ENCODE data around the gene ZGPAT. TPM values are rescaled to one million over a fixed set of nuclear protein-coding genes. Genes with fewer than 3 reads are reported as not detected.

The ZGPAT gene
- total RNA-seq, 1 experiment from 2014 or later = 48.4 TPM

DNA sequence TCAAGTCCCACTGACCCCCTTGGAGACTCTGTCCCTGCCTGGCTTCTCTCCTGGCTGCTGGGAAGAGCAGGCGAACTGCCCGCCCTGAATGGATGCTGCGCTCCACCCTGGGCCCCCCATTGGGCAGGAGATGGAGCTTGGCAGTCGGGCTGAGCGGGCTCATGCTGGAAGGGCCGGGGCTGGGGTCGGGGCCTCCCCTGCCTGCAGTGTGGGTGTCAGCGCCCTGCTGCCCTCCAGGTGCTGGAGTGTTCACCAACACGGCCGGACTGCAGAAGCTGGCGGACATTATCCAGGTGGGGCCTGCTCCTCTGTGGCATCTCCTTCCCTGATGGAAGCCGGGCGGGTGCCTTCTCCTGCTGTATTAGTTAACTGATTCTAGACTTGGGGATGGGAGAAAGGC, 27.4 kb upstream of the ZGPAT start:
- Mint-ChIP-seq H3K36me3 (ENCODE audit: insufficient read depth, unreplicated experiment) (peaks cover 82% of the 10 kb centered on the region), H3K4me1 (ENCODE audit: low read depth, unreplicated experiment) (peaks cover 37% of the 10 kb centered on the region), H3K27me3 (ENCODE audit: unreplicated experiment) (no peaks in the 10 kb centered on the region), H3K4me3 (ENCODE audit: low read depth, unreplicated experiment) (no peak overlapping the region), H3K9me3 (ENCODE audit: low read depth, unreplicated experiment) (no peaks in the 10 kb centered on the region), H3K27ac (ENCODE audit: unreplicated experiment) (no peak overlapping the region)
- no TSS peak for BruUV-seq (replicated peaks)
- intact Hi-C loops (cut with micrococcal nuclease; ENCODE audit: unreplicated experiment) = no loop called here
- TF ChIP-seq, protein P1, sequence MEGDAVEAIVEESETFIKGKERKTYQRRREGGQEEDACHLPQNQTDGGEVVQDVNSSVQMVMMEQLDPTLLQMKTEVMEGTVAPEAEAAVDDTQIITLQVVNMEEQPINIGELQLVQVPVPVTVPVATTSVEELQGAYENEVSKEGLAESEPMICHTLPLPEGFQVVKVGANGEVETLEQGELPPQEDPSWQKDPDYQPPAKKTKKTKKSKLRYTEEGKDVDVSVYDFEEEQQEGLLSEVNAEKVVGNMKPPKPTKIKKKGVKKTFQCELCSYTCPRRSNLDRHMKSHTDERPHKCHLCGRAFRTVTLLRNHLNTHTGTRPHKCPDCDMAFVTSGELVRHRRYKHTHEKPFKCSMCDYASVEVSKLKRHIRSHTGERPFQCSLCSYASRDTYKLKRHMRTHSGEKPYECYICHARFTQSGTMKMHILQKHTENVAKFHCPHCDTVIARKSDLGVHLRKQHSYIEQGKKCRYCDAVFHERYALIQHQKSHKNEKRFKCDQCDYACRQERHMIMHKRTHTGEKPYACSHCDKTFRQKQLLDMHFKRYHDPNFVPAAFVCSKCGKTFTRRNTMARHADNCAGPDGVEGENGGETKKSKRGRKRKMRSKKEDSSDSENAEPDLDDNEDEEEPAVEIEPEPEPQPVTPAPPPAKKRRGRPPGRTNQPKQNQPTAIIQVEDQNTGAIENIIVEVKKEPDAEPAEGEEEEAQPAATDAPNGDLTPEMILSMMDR (IDR thresholded peaks at IDR 0.05; ENCODE audit: unreplicated experiment) = no peak
- DNase-seq = no peak
- CTCF ChIA-PET = interaction anchor here (1.2 kb wide), 1 partner anchor 22 kb away, joined by 3 read pairs; the partner anchor contains the start of gene RTEL1

DNA sequence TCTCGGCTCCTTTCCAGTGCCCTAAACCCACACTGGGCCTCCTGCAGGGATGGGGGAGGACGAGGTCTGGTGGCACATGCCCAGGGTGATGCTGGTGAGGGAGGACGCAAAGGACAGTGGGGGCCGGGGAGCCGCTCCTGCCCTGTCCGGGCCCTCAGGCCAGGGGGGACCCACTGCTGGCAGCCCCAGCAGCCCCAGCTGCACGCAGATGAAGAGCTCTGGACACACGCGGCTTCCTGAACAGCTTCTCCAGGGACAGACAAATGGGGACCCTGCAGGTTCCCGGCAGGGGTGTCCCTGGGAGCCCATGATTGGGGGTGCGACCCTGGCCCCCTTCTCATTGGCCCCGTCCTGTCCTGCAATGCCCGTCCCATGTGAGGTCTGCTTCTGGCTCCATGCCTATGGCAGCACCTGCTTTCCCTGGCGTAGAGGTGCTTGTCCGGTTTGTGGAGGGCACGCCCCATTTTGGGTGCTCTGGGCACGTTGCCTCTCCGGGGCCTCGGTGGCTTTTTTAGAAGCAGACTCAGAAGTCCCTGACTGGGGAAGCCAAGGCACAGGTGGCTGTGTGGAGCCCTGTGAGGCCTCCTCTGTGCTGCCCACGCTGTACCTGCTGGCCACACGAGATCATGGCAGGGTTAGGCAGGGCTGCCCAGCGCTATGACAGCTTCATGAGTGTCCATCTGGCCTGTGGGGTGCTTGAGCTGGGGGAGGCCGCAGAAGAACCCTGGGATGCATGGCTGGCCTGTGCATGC, 26.8 kb upstream of the ZGPAT start:
- no peaks in the 10 kb centered on the region for H3K27me3 Mint-ChIP-seq (ENCODE audit: unreplicated experiment)
- DNase-seq = no peak
- no peak overlapping the region for H3K27ac Mint-ChIP-seq (ENCODE audit: unreplicated experiment)
- intact Hi-C loops (cut with micrococcal nuclease; ENCODE audit: unreplicated experiment) = no loop called here
- BruUV-seq (replicated peaks) = no TSS peak
- H3K4me1 Mint-ChIP-seq (ENCODE audit: low read depth, unreplicated experiment) = peaks cover 42% of the 10 kb centered on the region
- H3K36me3 Mint-ChIP-seq (ENCODE audit: insufficient read depth, unreplicated experiment) = peaks cover 82% of the 10 kb centered on the region
- no peak overlapping the region for H3K4me3 Mint-ChIP-seq (ENCODE audit: low read depth, unreplicated experiment)
- CTCF ChIA-PET = interaction anchor here (1.2 to 3.1 kb wide), 2 partner anchors 23 to 143 kb away, joined by 3 to 25 read pairs; partner anchors contain the start of genes PTK6 and RTEL1
- TF ChIP-seq, protein P1 (IDR thresholded peaks at IDR 0.05; ENCODE audit: unreplicated experiment) = no peak
- H3K9me3 Mint-ChIP-seq (ENCODE audit: low read depth, unreplicated experiment) = no peaks in the 10 kb centered on the region

DNA sequence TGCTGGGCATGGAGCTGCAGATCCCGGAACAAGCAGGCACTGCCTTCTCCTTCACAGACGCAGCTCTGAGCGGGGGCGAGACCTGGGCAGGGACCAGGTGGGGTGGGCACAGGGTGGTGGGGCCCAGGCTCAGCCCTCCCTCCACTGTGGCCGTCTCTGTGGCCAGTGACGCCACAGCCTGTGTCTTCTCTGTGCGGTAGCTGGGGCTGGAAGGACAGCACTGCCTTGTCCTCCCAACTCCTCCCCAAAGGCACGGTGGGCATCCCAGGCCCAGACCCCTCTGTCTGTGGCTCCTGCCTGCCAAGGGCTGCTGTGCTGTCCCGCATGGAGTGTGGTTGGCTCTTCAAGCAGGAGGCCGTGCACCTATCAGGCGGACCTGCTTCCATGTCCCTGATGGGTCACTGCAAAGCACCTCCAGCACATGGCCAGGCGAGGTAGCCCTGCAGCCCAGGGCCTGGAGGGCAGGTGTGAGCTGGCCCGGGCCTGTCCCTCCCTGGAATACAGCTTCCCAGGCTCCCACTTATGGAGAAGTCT, 26.2 kb upstream of the ZGPAT start:
- intact Hi-C loops (cut with micrococcal nuclease; ENCODE audit: unreplicated experiment) = no loop called here
- DNase-seq = no peak
- peaks cover 83% of the 10 kb centered on the region for H3K36me3 Mint-ChIP-seq (ENCODE audit: insufficient read depth, unreplicated experiment)

DNA sequence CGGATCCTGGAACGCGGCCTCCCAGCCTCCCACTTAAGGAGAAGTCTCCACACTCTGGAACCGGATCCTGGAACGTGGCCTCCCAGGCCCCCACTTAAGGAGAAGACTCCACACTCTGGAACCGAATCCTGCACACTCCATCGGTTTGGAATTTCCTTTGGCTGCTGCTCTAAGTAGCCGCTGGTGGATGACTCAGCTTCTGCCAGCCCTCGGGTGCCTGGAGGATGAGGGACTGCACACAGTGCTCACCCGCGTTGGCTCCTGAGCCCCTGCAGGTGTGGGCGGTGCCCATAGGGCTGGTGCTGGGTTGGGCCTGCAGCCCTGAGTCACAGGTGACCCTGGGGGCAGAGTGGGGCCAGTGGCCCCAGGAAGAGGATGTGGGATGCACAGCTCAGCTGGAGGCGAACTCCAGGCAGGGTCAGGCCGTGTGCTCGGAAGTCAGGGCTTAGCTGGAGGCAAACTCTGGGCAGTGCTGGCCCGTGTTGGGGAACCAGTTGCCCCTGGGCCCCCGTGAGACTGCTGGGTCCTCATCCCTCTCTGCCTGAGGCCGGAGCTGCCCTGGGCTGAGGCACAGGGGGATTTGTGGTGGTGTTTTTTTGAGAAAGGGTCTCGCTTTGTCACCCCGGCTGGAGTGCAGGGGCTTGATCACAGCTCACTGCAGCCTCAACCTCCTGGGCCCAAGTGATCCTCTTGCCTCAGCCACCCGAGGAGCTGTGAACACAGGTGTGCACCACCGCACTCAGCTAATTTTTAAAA, 25.3 kb upstream of the ZGPAT start:
- peak; percentile 99 for DNase-seq
- H3K4me3 Mint-ChIP-seq (ENCODE audit: low read depth, unreplicated experiment) = peak overlapping the region; percentile 64
- peak overlapping the region; percentile 97 for H3K27ac Mint-ChIP-seq (ENCODE audit: unreplicated experiment)

More for the DNA sequence above, 26.2 kb upstream of the ZGPAT start:
- H3K9me3 Mint-ChIP-seq (ENCODE audit: low read depth, unreplicated experiment) = no peaks in the 10 kb centered on the region
- peaks cover 49% of the 10 kb centered on the region for H3K4me1 Mint-ChIP-seq (ENCODE audit: low read depth, unreplicated experiment)
- H3K4me3 Mint-ChIP-seq (ENCODE audit: low read depth, unreplicated experiment) = peak overlapping the region; percentile 64
- no peaks in the 10 kb centered on the region for H3K27me3 Mint-ChIP-seq (ENCODE audit: unreplicated experiment)
- H3K27ac Mint-ChIP-seq (ENCODE audit: unreplicated experiment) = peak overlapping the region; percentile 97
- BruUV-seq (replicated peaks) = no TSS peak
- CTCF ChIA-PET = interaction anchor here (0.5 to 3.1 kb wide), 10 partner anchors 9 to 183 kb away, joined by 3 to 25 read pairs (median 5); partner anchors contain the start of genes PTK6, RTEL1 and TPD52L2
- TF ChIP-seq, protein P1 (IDR thresholded peaks at IDR 0.05; ENCODE audit: unreplicated experiment) = no peak

More for the DNA sequence above, 25.3 kb upstream of the ZGPAT start:
- TSS peak; percentile 38 for BruUV-seq (replicated peaks)
- H3K27me3 Mint-ChIP-seq (ENCODE audit: unreplicated experiment) = no peaks in the 10 kb centered on the region
- intact Hi-C loops (cut with micrococcal nuclease; ENCODE audit: unreplicated experiment) = no loop called here
- peaks cover 51% of the 10 kb centered on the region for H3K4me1 Mint-ChIP-seq (ENCODE audit: low read depth, unreplicated experiment)
- H3K9me3 Mint-ChIP-seq (ENCODE audit: low read depth, unreplicated experiment) = no peaks in the 10 kb centered on the region
- TF ChIP-seq, protein P1 (IDR thresholded peaks at IDR 0.05; ENCODE audit: unreplicated experiment) = no peak
- CTCF ChIA-PET = interaction anchor here (0.6 to 3.1 kb wide), 13 partner anchors 9 to 301 kb away, joined by 3 to 25 read pairs (median 5); partner anchors contain the start of genes PRPF6, PTK6, RTEL1 and TPD52L2
- peaks cover 87% of the 10 kb centered on the region for H3K36me3 Mint-ChIP-seq (ENCODE audit: insufficient read depth, unreplicated experiment)
